Panc1 (cell line): Measurements from ENCODE around the gene OARD1.

ENCODE experiments used
- CTCF ChIP-seq: fragments of 450-650 bp; IDR thresholded peaks from 2 replicates; pipeline ENCODE4 v1.5.1; 2017; ENCODE audit warnings: mild to moderate bottlenecking
- POLR2AphosphoS5 ChIP-seq: IDR thresholded peaks from 2 replicates; pipeline ENCODE4 v1.6.1; 2012; ENCODE audit warnings: mild to moderate bottlenecking, low read depth, low read length, moderate library complexity
- REST ChIP-seq, 2 experiments: IDR thresholded peaks; 2 replicates each; pipeline ENCODE4 v1.6.1; 2011 to 2012; ENCODE audit warnings: low read depth in 2 of 2, control low read depth in 1 of 2, low read length in 1 of 2, mild to moderate bottlenecking in 1 of 2, moderate library complexity in 1 of 2; ENCODE audit not compliant: insufficient read depth in 1 of 2
- SIN3A ChIP-seq: IDR thresholded peaks from 2 replicates; pipeline ENCODE4 v1.6.1; 2012; ENCODE audit warnings: low read depth, mild to moderate bottlenecking, low read length, moderate library complexity, borderline replicate concordance; ENCODE audit not compliant: insufficient read depth
- TCF7L2 ChIP-seq: IDR thresholded peaks from 2 replicates; pipeline ENCODE4 v1.6.1; 2011; ENCODE audit warnings: mild to moderate bottlenecking, low read depth, low read length, inconsistent platforms

- TF ChIP-seq CTCF (no peak), REST (IDR thresholded peaks at IDR 0.05; ENCODE audit: insufficient read depth in 1 of 2, low read depth in 2 of 2, low read length in 1 of 2) (no peak), POLR2AphosphoS5 (no peak), SIN3A (no peak), TCF7L2 (no peak)
Measured at GRCh38 chr6:41046084-41046483, 26.1 kb downstream of the OARD1 start.
